Adipose tissue (tissue), 3 donors: Measurements from ENCODE around the gene PTGER2. TPM values are rescaled to one million over a fixed set of nuclear protein-coding genes. Genes with fewer than 3 reads are reported as not detected.

Source experiments
- H3K27ac ChIP-seq: one replicate; pipeline ENCODE4 v1.5.1; 2013; ENCODE audit warnings: low read depth, low read length
- WGBS, 3 donors: extraction: QIAGEN DNeasy Blood & Tissue Kit; methylation state at CpG; one replicate each; pipeline ENCODE4 v1.1.7; 2013; 5-methylcytosine and 5-hydroxymethylcytosine counted together
- polyA plus RNA-seq, 3 donors: library from polyadenylated mRNA; stranded (reverse); fragments of 200-250 nt; gene quantifications; one replicate each; pipeline ENCODE4 v1.2.3, GENCODE V29; 2013
- donor health status: healthy with polysubstance abuse.
- donor health status: Bipolar disorder and iron deficiency.
- donor health status: healthy.

The PTGER2 gene
- polyA plus RNA-seq, 3 donors: 0.49 to 8.3 (median 6.3) TPM

GRCh38 chr14:52355526-52355925 is 41.4 kb downstream of the PTGER2 start:
- H3K27ac ChIP-seq: no peak overlapping the region

GRCh38 chr14:52356025-52356424 is 41.9 kb downstream of the PTGER2 start:
- no peak overlapping the region for H3K27ac ChIP-seq
- 48 to 93% (median 92%) methylated on average over 3 of the region's 3 CpGs for WGBS, 3 donors

More at GRCh38 chr14:52355526-52355925, 41.4 kb downstream of the PTGER2 start:
- 47 to 72% (median 50%) methylated on average over 5 of the region's 5 CpGs for WGBS, 3 donors

- no peak overlapping the region for H3K27ac ChIP-seq
- 44% methylated on average over 4 of the region's 4 CpGs for WGBS, 3 donors
Observed at GRCh38 chr14:52360831-52361230, 46.7 kb downstream of the PTGER2 start.

GRCh38 chr14:52363041-52363704 is 49.1 kb downstream of the PTGER2 start:
- H3K27ac ChIP-seq: no peak overlapping the region
- 69 to 76% (median 72%) methylated on average over 2 of the region's 2 CpGs for WGBS, 3 donors

GRCh38 chr14:52363961-52364360 is 49.8 kb downstream of the PTGER2 start:
- no peak overlapping the region for H3K27ac ChIP-seq
- 29 to 67% (median 31%) methylated on average over 1 of the region's 1 CpG for WGBS, 3 donors

- 82 to 91% (median 86%) methylated on average over 1 of the region's 1 CpG for WGBS, 3 donors
- no peak overlapping the region for H3K27ac ChIP-seq
Observed at GRCh38 chr14:52365071-52365470, 51.0 kb downstream of the PTGER2 start.

- no peak overlapping the region for H3K27ac ChIP-seq
- 55 to 67% (median 61%) methylated on average over 3 of the region's 3 CpGs for WGBS, 3 donors
Observed at GRCh38 chr14:52366796-52367315, 52.7 kb downstream of the PTGER2 start.

GRCh38 chr14:52369305-52369801 is 55.2 kb downstream of the PTGER2 start:
- H3K27ac ChIP-seq: no peak overlapping the region
- WGBS, 3 donors: 49 to 75% (median 61%) methylated on average over 3 of the region's 3 CpGs

GRCh38 chr14:52370406-52370935 is 56.4 kb downstream of the PTGER2 start:
- H3K27ac ChIP-seq: no peak overlapping the region
- WGBS, 3 donors: 61 to 93% (median 91%) methylated on average over 4 of the region's 4 CpGs

- no peak overlapping the region for H3K27ac ChIP-seq
- WGBS, 3 donors: 93 to 96% (median 95%) methylated on average over 3 of the region's 3 CpGs
Observed at GRCh38 chr14:52377940-52378339, 63.8 kb downstream of the PTGER2 start.

Other genes with a start within 250 kb of the PTGER2 start
- gene NID2, start 245.3 kb upstream of the PTGER2 start, polyA plus RNA-seq: 10 to 100 TPM in 2 of 3 donors, 1 to 10 TPM in 1; 4.0 to 25.9 (median 21.7) TPM
- gene PTGDR, start 46.6 kb upstream of the PTGER2 start, polyA plus RNA-seq: under 1 TPM; 0.08 to 0.67 (median 0.59) TPM
- 1 to 10 TPM; 2.4 to 5.2 (median 2.6) TPM for gene TXNDC16, start 238.2 kb downstream of the PTGER2 start, polyA plus RNA-seq
- under 1 TPM; 0.17 to 0.48 (median 0.45) TPM for gene GPR137C, start 238.5 kb downstream of the PTGER2 start, polyA plus RNA-seq